ENCODE results near the gene INCENP. TPM values are rescaled to one million over a fixed set of nuclear protein-coding genes. Genes with fewer than 3 reads are reported as not detected.

INCENP gene
- total and polyA plus RNA-seq, 4 donors = 3.5 to 19.8 (median 12.5) TPM

GRCh38 chr11:62137276-62137861, 13.6 kb downstream of the INCENP start:
- no peak for ATAC-seq (ENCODE audit: low FRiP score)
- peak in 1 of 2 donors; percentile 37 for DNase-seq
- 94% methylated on average over 7 of the region's 7 CpGs for WGBS, 2 donors
- intact Hi-C loops (cut with DNase I) = no loop called here
- Histone ChIP-seq H3K9me3 (ENCODE audit: control insufficient read depth, low read length) (no peaks in the 10 kb centered on the region), H3K27me3 (ENCODE audit: control insufficient read depth in 1 of 2, insufficient read depth in 2 of 2, low read length in 1 of 2) (no peaks in the 10 kb centered on the region), H3K4me1 (ENCODE audit: control insufficient read depth in 1 of 2, insufficient read depth in 2 of 2, low read length in 2 of 2) (no peaks in the 10 kb centered on the region), H3K27ac (ENCODE audit: low read depth in 1 of 2, low read length in 2 of 2) (no peak overlapping the region), H3K36me3 (ENCODE audit: control insufficient read depth in 1 of 2, insufficient read depth in 2 of 2, low read length in 1 of 2) (peaks cover 0 to 2% of the 10 kb centered on the region in 2 donors), H3K4me3 (ENCODE audit: low read length in 2 of 2) (no peak overlapping the region)

GRCh38 chr11:62137881-62138629, 14.2 kb downstream of the INCENP start:
- ATAC-seq (ENCODE audit: low FRiP score) (no peak), DNase-seq (peak in 1 of 2 donors; percentile 51)
- Histone ChIP-seq H3K27ac (ENCODE audit: low read depth in 1 of 2, low read length in 2 of 2) (no peak overlapping the region), H3K9me3 (ENCODE audit: control insufficient read depth, low read length) (no peaks in the 10 kb centered on the region), H3K27me3 (ENCODE audit: control insufficient read depth in 1 of 2, insufficient read depth in 2 of 2, low read length in 1 of 2) (no peaks in the 10 kb centered on the region), H3K4me1 (ENCODE audit: control insufficient read depth in 1 of 2, insufficient read depth in 2 of 2, low read length in 2 of 2) (no peaks in the 10 kb centered on the region), H3K36me3 (ENCODE audit: control insufficient read depth in 1 of 2, insufficient read depth in 2 of 2, low read length in 1 of 2) (no peaks in the 10 kb centered on the region), H3K4me3 (ENCODE audit: low read length in 2 of 2) (no peak overlapping the region)
- intact Hi-C loops (cut with DNase I) = no loop called here
- 95 to 96% methylated on average over 14 of the region's 14 CpGs for WGBS, 2 donors

- Histone ChIP-seq H3K4me1 (ENCODE audit: control insufficient read depth in 1 of 2, insufficient read depth in 2 of 2, low read length in 2 of 2) (no peaks in the 10 kb centered on the region), H3K27me3 (ENCODE audit: control insufficient read depth in 1 of 2, insufficient read depth in 2 of 2, low read length in 1 of 2) (no peaks in the 10 kb centered on the region), H3K36me3 (ENCODE audit: control insufficient read depth in 1 of 2, insufficient read depth in 2 of 2, low read length in 1 of 2) (no peaks in the 10 kb centered on the region), H3K9me3 (ENCODE audit: control insufficient read depth, low read length) (no peaks in the 10 kb centered on the region), H3K27ac (ENCODE audit: low read depth in 1 of 2, low read length in 2 of 2) (no peak overlapping the region), H3K4me3 (ENCODE audit: low read length in 2 of 2) (no peak overlapping the region)
- 91 to 92% methylated on average over 17 of the region's 17 CpGs for WGBS, 2 donors
- ATAC-seq (ENCODE audit: low FRiP score) (no peak), DNase-seq (peak in 1 of 2 donors; percentile 60)
- intact Hi-C loops (cut with DNase I) = no loop called here
These were observed 15.0 kb downstream of the INCENP start for GRCh38 chr11:62138630-62139425.

- Histone ChIP-seq H3K27ac (ENCODE audit: low read depth in 1 of 2, low read length in 2 of 2) (no peak overlapping the region), H3K4me3 (ENCODE audit: low read length in 2 of 2) (no peak overlapping the region), H3K4me1 (ENCODE audit: control insufficient read depth in 1 of 2, insufficient read depth in 2 of 2, low read length in 2 of 2) (no peaks in the 10 kb centered on the region), H3K27me3 (ENCODE audit: control insufficient read depth in 1 of 2, insufficient read depth in 2 of 2, low read length in 1 of 2) (no peaks in the 10 kb centered on the region), H3K36me3 (ENCODE audit: control insufficient read depth in 1 of 2, insufficient read depth in 2 of 2, low read length in 1 of 2) (no peaks in the 10 kb centered on the region), H3K9me3 (ENCODE audit: control insufficient read depth, low read length) (no peaks in the 10 kb centered on the region)
- peak in 1 of 2 donors; percentile 71 for DNase-seq
- WGBS, 2 donors = 90 to 92% methylated on average over 24 of the region's 24 CpGs
- no peak for ATAC-seq (ENCODE audit: low FRiP score)
- intact Hi-C loops (cut with DNase I) = no loop called here
These were observed 15.9 kb downstream of the INCENP start for GRCh38 chr11:62139526-62140303.

- ATAC-seq (ENCODE audit: low FRiP score) (no peak), DNase-seq (peak in 1 of 2 donors; percentile 69)
- peaks cover 0 to 4% of the 10 kb centered on the region in 2 donors for H3K36me3 ChIP-seq (ENCODE audit: control insufficient read depth in 1 of 2, insufficient read depth in 2 of 2, low read length in 1 of 2)
These were observed 16.7 kb downstream of the INCENP start for GRCh38 chr11:62140304-62141110.

GRCh38 chr11:62141111-62142042, 17.6 kb downstream of the INCENP start:
- peak in 1 of 2 donors; percentile 32 for DNase-seq
- ATAC-seq (ENCODE audit: low FRiP score) = no peak

More at GRCh38 chr11:62140304-62141110, 16.7 kb downstream of the INCENP start:
- Histone ChIP-seq H3K27me3 (ENCODE audit: control insufficient read depth in 1 of 2, insufficient read depth in 2 of 2, low read length in 1 of 2) (no peaks in the 10 kb centered on the region), H3K4me1 (ENCODE audit: control insufficient read depth in 1 of 2, insufficient read depth in 2 of 2, low read length in 2 of 2) (no peaks in the 10 kb centered on the region), H3K4me3 (ENCODE audit: low read length in 2 of 2) (no peak overlapping the region), H3K9me3 (ENCODE audit: control insufficient read depth, low read length) (no peaks in the 10 kb centered on the region), H3K27ac (ENCODE audit: low read depth in 1 of 2, low read length in 2 of 2) (no peak overlapping the region)
- 96 to 97% methylated on average over 24 of the region's 24 CpGs for WGBS, 2 donors
- intact Hi-C loops (cut with DNase I) = no loop called here

GRCh38 chr11:62142043-62142375, 18.2 kb downstream of the INCENP start:
- H3K27me3 ChIP-seq (ENCODE audit: control insufficient read depth in 1 of 2, insufficient read depth in 2 of 2, low read length in 1 of 2) = no peaks in the 10 kb centered on the region
- H3K4me3 ChIP-seq (ENCODE audit: low read length in 2 of 2) = no peak overlapping the region
- no peaks in the 10 kb centered on the region for H3K4me1 ChIP-seq (ENCODE audit: control insufficient read depth in 1 of 2, insufficient read depth in 2 of 2, low read length in 2 of 2)
- WGBS, 2 donors = 95% methylated on average over 4 of the region's 4 CpGs
- no peaks in the 10 kb centered on the region for H3K9me3 ChIP-seq (ENCODE audit: control insufficient read depth, low read length)
- H3K27ac ChIP-seq (ENCODE audit: low read depth in 1 of 2, low read length in 2 of 2) = no peak overlapping the region
- ATAC-seq (ENCODE audit: low FRiP score) (no peak), DNase-seq (peak in 1 of 2 donors; percentile 59)
- intact Hi-C loops (cut with DNase I) = no loop called here
- peaks cover 0 to 10% of the 10 kb centered on the region in 2 donors for H3K36me3 ChIP-seq (ENCODE audit: control insufficient read depth in 1 of 2, insufficient read depth in 2 of 2, low read length in 1 of 2)

More at GRCh38 chr11:62141111-62142042, 17.6 kb downstream of the INCENP start:
- Histone ChIP-seq H3K9me3 (ENCODE audit: control insufficient read depth, low read length) (no peaks in the 10 kb centered on the region), H3K27me3 (ENCODE audit: control insufficient read depth in 1 of 2, insufficient read depth in 2 of 2, low read length in 1 of 2) (no peaks in the 10 kb centered on the region), H3K27ac (ENCODE audit: low read depth in 1 of 2, low read length in 2 of 2) (no peak overlapping the region), H3K4me3 (ENCODE audit: low read length in 2 of 2) (no peak overlapping the region), H3K36me3 (ENCODE audit: control insufficient read depth in 1 of 2, insufficient read depth in 2 of 2, low read length in 1 of 2) (peaks cover 0 to 6% of the 10 kb centered on the region in 2 donors), H3K4me1 (ENCODE audit: control insufficient read depth in 1 of 2, insufficient read depth in 2 of 2, low read length in 2 of 2) (no peaks in the 10 kb centered on the region)
- 90 to 92% methylated on average over 22 of the region's 22 CpGs for WGBS, 2 donors
- intact Hi-C loops (cut with DNase I) = no loop called here
